NCI-H1417 (cell line): ENCODE data around the gene RFFL.
"Not testable (repeated sequence)": the region's sequence is repeated elsewhere in the genome, so short reads cannot be mapped to it uniquely, and the experiment has no call there.

Experiments used
- DNase-seq, 3 experiments: peaks; one replicate each; lab custom pipeline; 2025; lab: John Stamatoyannopoulos, UW

Gene RFFL

DNA sequence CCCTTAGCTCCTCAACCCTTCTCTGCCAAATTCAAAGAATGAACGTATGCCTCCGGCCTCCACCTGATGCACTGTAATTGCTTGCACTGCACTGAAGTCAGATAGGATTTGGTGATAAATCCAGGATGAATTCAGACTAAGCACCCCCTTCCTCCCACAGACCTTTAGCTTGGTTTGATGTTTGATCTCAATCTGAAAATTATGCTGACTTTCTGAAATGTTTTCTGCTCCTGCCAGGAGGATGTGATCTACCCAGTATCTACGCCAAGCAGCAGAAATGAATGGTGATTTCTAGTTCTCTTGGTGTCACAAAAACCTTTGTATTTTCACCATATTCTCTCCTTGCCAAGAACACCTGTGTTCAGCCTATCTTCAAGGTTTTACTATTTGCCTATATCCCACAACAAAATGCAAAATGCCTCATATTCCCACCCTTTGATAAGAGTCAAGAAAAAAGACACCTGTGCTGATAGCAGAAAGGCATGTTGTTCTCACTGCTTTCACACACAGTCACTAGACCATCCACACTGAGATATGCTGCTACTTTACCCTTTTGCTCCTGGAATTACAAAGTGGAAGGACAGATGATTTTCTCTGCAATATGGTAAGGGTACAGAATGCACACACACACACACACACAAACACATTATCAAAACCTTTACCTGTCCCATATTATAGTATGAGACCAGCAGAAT, 14.7 kb downstream of the RFFL start:
- DNase-seq: no peak

DNA sequence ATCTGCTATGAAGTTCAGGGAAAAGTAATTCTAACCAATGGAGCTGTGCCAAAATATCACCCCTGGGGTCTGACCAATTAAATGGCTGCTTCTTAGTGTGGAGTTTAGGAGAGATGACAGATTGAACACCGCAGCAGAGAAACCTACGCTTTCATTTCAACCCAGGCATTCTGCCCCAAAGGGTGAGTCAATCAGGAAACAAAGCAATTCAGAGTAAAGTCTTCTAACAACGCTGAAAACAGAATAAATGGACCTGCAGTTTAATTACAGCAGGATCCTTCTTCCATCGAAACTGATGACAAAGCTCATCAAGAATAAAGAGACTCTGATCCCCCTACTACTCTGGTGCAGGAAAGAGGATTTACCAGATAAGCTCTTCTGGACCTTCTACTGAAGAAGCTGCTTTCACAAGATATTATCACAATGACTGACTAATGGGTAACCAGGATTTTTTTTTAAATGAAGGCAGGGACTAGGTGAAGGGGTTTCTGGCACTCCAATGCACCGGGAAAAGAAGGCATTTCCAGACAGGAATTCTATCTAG, 16.7 kb downstream of the RFFL start:
- DNase-seq: no peak

DNA sequence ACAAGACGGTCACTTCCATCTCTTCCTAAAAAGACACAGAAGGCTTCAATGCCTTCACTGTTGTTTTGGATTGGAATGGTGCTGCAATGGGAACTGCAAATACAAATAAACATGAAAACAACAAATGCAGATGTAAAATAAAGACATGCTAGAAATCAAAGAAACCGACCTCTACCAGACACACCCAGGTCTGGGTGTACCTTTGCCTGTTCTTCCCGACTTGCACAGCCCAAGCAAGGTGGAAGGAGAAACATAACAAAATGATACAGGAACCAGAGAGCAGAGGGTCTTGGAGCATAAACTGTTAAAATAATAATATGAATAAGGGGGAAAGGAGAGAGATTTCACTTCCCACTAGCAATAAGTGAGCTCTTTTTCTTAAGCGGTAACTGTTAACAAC, 17.3 kb downstream of the RFFL start:
- no peak for DNase-seq

DNA sequence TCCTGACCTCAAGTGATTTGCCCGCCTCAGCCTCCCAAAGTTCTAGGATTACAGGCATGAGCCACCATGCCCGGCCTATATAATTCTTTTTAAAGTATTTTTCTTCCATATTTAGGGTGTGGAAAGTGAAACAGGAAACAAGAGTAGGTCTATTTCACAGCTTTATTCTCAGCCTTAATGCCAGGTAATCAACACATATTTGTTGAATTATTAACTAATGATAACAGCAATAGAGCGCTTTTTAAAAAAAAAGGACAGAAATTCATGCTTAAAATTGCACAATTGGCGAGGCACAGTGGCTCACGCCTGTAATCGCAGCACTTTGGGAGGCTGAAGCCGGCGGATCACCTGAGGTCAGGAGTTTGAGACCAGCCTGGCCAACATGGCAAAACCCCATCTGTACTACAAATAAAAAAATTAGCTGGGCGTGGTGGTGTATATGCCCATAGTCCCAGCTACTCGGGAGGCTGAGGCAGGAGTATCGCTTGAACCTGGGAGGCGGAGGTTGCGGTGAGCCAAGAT, 18.0 kb downstream of the RFFL start:
- not testable (repeated sequence) for DNase-seq

DNA sequence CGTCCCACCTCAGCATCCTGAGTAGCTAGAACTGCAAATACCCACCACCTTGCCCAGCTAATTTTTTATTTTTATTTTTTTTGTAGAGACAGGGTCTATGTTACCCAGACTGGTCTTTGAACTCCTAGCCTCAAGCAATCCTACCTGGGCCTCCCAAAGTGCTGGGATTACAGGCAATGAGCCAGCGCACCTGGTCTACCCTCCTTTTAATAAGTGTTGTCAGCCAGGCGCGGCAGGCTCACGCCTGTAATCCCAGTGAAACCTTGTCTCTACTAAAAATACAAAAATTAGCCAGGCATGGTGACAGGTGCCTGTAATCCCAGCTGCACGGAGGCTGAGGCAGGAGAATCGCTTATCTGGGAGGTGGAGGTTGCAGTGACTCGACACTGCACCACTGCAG, 19.3 kb downstream of the RFFL start:
- DNase-seq: no peak

DNA sequence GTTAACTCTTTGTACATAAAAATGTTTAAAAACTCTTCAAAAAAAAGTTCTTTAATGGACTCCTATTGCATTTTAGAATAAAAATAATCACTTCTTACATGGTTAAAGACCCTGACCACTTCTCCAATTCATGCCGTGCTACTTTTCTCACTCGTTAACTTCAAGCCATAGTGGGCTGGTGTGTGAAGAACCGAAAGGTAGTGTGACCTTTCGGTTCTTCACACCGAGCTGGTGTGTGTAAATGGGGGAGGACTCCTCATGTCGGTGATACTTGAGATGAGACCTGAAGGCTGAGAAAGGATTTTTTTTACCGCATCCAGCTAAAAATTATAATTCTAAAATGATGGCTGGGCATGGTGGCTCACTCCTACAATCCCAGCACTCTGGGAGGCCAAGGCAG, 22.1 kb downstream of the RFFL start:
- no peak for DNase-seq

DNA sequence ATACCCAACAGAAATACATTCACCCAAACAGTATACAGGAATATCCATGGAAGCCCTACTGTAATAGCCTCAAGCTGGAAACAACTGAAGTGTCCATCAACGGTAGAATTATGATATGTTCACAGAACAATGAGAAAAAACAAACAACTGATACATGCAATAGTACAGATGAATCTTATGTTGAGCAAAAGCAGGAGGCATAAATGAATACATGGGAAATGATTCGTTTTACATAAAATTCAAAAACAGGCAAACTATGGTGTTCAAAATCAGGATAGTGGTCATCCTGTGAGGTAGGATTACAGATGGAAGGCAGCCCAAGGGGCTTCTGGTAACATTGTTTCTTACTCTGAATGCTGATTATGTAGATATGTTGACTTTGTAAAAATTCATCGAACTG, 25.1 kb downstream of the RFFL start:
- no peak for DNase-seq

- DNase-seq: no peak
Measured at GRCh38 chr17:35030780-35031179, 32.7 kb downstream of the RFFL start.

GRCh38 chr17:35028531-35029262, 34.8 kb downstream of the RFFL start:
- DNase-seq: no peak

GRCh38 chr17:35028097-35028496, 35.4 kb downstream of the RFFL start:
- DNase-seq: not testable (repeated sequence)

GRCh38 chr17:35025541-35025940, 38.0 kb downstream of the RFFL start:
- DNase-seq: no peak

DNA sequence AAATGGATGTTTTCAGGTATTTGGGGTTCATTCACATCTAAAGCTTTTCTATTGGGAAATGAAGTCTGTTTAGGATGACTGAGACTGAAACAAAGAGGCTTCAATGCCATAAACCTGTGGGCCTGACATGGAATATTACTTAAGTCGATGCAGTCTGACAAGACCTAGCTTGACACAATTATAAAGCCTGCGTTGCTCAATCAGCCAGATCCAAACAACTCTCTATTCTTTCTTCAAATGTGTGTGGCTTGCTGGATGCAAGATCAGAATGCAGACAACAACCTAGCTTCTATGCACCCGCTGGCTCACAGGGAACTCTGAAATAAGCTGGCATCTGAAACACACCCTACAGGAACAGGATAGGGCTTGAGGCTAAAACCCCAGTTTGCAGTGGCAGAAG, 40.0 kb downstream of the RFFL start:
- no peak for DNase-seq

DNA sequence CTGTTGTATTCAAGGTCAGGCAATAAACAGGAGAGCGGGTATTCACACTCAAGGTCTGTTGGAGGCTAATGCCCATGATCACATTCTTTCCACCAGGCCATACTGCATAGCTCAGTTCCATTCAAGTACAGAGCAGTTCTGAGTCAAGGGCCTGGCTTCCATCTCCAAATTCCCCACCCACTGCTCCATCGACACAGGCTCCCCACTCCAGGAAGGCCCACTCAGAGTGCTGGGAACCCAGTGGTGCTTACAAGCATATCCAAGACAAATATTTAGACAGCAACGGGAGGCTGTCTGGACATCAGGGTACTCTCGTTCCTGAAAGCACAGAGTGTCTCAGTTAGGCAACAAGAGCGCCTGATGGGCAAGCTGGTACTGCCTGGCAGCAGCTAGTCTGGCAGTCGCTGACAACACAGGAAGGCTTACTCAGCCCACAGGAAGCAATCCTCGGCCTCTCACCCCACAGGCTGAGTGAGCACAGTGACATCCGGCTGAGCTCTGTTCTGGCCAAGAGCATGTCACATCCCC, 40.9 kb downstream of the RFFL start:
- DNase-seq: peak; percentile 6 to 66 (median 34)

GRCh38 chr17:35021520-35022380, 41.8 kb downstream of the RFFL start:
- DNase-seq: no peak

DNA sequence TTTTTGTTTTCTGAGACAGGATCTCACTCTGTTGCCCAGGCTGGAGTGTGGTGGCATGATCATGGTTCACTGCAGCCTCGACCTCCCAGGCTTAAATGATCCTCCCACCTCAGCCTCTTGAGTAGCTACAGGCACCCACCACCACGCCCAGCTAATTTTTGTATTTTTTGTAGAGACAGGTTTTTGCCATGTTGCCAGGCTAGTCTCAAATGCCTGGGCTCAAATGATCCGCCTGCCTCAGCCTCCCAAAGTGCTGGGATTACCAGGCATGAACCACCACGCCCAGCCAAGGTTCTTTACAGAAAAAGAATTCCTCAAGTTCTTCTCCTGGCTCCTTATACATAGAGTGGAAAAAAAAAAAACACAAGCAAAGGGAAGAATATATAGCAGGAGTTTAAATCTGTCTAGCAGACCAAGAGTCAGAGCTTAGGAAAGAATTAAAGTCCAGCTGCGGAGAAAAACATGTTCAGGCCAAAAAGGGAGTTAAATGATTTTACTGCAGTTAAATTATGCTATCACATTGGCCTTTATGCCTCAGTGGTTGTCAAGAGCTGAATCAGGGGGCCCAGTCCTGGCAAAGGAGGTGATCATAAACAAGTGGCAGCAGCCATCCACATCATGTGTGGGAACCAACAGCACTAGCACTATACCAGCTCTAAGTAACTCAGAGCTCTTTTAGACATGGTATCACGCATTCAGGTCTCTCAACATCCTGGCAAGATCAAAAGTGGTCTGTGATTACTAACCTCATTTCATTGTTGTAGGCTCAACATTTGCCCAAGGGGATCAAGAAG, 43.9 kb downstream of the RFFL start:
- DNase-seq: no peak

DNA sequence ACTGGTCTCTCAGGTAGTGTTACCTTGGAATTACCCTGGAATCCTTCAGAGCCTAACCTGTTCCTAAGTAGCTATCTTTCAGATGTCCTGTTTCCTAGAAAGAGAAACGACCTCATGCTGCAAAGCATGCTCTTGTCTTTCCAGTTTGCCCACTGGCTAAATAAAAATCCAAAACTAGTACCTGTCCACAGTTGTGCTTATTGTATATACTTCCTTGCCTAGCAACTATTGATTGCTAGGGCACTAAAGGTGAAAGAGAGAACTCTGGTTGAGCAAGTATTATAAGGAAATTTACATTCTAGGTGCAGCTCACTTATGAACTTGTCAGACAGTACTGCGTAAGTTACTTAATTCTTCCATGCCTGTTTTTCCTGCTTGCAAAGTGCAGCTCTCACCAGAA, 44.7 kb downstream of the RFFL start:
- DNase-seq: no peak

GRCh38 chr17:35017021-35017420, 46.5 kb downstream of the RFFL start:
- DNase-seq: no peak

GRCh38 chr17:35016369-35016768, 47.1 kb downstream of the RFFL start:
- DNase-seq: no peak

- peak in 1 of 3 experiments; percentile 5 for DNase-seq
Measured at GRCh38 chr17:35011671-35012216, 51.8 kb downstream of the RFFL start.

- no peak for DNase-seq
Measured at GRCh38 chr17:35010093-35010492, 53.4 kb downstream of the RFFL start.

- no peak for DNase-seq
Measured at GRCh38 chr17:35006961-35007360, 56.5 kb downstream of the RFFL start.
